RKO (cell line): Measurements from ENCODE around the gene C11orf91.
"Not testable (repeated sequence)": the region's sequence is repeated elsewhere in the genome, so short reads cannot be mapped to it uniquely, and the experiment has no call there.

Experiments
- DNase-seq: peaks from one replicate; pipeline ENCODE4 v3.0.0-alpha.2; 2016; ENCODE audit warnings: low spot score

Gene C11orf91

DNA sequence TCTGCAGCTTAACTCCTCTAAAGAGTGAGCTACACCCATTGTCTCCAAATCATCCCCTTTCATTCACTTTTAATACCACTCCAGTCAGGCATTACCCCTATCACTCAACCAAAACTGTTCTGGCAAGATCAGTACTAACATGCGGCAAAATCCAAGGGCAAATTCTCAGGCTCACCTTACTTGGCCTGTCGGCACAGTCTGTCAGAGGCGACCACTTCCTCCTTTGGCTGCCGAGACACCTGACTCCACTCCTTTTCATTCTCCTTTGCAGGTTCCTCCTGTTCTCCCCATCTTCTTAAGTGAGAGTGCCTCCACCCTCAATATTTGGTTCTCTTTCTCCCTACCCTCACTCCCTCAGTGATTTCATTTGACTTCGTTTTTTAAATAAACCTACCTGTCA lies 4.2 kb downstream of the C11orf91 start:
- DNase-seq, result no peak

DNA sequence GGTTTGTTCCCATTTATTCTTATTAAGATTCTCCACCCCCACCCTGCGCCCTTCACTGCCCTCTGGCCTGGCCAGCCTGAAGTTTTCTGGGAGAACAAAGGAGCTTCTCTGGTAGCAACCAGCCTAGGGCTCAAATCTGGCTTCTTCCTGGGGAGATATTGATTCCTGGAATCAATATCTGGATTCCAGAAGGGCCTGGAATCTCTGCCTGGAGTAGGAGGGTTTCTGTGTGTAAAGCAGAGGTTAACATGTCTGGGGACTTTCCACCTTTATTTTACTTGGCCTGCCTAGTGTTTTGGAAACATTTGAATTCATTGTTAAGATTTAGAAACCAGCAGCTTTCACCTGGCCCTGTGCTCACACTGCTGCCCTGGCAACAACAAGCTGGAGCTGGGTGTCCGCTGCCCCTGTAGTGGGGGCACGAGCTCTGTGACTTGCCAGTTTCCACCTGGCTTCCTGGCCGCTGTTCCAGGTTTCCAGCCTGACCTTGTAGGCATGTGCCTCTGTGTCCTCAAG lies 5.5 kb downstream of the C11orf91 start:
- DNase-seq, result no peak

DNA sequence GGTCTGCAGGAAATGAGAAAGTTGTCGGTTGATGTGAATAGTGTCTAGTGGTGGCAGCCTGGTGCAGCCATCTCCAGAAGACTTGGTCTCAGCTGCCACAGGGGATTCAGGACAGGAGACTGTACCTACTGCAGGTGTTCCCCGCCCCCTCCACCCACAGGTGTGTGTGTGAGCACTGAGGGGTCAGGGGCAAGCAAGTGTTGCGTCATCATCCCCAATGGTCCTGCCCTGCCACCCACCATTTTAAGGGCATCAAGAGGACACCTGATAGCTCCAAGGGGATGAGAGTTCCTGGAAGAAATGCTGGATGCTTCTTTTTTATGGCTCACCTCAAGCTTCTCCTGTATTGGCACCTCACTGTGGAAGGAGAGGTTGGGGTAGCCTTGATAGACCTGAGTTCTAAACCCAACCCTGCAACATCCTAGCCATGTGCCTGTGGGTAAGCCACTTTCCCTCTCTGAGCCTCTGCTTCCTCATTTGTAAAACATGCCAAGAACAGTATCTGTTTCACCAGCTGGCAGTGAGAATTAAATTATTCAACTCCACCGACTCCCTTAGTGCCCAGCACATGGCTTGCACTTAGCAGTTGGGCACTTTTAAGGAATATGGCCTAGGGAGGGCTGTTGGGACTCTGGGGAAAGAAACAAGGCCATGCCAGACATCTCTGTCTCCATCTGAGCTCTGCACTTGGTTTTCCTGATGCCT lies 6.1 kb downstream of the C11orf91 start:
- no peak for DNase-seq

DNA sequence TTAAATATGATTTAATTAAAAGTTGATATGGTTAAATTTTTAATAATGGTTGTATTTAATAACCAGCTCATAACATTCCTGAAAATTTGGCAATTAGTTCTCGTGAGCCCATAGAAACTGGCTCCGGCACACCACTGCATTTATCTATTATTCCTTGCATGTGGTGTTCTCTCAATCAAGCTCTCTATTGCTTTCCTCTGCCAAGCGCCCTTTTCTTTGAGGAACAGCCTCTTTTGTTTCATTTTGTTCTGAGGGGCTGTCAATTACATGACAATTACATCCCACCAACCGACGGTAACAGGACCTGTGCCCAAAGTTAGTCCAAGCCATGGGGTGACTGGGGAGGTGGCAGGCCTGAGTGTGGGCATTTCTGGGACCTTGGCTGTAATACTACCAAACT lies 8.1 kb downstream of the C11orf91 start:
- no peak for DNase-seq

DNA sequence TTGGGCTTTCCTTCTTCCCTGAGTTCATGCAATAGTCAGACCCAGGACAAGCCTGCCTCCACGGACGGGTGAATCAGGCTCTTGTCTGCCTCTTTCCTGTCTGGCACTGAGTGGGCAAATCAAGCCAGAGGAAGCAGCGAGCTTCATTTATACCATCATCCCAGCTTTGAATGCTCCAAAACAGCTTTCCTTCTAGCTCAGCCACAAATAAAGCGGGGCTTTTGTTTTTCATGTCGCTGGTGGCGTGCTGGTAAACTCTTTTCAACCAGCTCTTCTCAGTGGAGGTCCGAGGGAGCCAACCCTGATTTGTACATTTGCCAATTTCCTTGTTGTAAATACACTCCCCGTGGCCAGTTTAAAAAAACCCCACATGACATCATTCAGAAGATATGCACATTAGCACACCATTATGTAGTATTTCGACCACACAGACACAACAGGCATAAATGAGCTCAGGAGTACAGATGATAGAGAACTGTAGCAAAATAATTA lies 8.6 kb downstream of the C11orf91 start:
- peak; percentile 79 for DNase-seq

DNA sequence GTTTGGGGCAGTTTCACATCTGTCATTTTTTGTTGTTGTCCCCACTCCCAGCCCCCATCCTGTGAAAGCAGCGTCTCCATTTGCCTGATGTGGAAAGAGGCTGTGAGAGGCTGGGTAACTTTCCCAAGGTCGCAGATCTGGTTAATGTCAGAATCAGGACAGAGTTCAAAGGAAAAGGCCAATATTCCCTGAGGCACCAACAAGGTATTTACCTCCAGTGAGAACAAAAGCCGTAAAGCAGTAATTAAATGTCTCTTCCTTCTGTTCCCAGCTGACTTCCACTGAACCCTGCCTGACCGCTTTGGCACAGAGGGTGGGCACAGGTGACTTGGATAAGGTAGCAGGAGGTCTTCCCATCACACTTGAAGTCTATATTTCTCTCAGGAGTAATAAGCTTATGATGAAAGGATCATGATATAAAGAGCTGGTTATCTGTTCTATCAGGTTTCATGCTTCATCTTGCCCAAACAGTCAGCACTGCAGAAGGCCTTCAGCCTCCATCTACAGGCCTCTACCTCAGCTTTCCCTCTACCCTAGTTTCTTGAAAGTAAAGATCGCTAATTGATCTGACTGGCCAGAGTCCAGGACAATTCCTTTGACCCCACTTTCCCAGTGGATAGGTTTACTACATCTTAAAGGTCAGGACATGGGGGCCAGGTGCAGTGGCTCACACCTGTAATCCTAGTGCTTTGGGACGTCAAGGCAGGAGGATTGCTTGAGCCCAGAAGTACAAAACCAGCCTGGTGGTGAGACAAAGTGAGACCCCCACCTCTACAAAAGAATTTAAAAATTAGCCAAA lies 9.4 kb downstream of the C11orf91 start:
- no peak for DNase-seq

DNA sequence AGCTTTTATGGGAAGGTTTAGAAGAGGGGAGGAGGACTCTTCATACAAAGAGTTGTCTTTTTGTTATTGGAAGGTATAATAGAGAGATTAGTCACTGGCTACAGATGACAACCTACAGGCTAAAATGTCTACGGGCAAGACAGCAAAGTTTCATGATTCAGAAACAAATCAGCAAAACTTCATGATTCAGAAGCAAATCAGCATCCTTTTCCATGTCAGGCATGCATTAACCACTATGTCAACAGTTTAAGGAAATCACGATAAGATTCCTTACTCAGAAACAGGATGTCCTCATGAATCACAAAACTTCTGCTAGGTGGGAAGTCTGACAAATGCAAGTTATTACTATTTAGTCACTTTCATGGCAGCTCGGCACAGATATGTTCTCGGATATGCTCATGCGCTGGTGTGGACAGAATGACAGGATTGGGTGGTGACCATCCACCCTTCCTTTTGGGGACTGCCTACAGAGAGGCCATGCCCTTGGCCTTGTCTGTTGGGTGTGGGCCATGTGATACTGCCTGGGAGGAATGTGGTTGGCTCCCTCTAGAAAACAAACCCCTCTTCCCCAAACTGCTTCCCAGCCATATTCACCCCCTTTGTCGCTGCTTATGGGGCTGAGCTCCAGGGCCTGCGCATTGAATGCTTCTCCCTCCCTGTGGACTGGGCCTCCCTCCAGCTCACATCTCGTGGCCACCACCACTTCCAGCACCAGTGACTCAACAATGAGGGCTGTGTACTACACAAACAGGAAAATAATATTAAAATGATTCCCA lies 10.1 kb downstream of the C11orf91 start:
- peak; percentile 100 for DNase-seq

DNA sequence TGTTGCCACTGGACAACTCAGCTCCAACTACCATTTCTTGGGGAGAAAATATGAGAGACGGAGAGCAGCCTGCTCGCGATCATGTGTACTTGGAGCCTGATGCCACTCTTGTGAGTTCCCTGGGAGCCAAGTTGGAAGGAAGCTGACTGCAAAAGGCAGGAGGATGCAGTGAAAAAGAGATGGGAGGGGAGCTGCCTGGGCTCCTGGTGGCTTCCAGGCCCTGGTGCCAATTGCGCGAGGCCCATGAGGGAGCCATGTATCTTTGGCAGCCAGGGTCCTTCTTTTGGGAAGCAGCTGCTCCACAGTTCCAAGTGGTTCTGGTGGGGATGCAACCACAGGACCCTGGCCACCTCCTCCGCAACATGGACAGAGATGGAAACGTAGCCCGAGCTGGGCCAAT lies 11.1 kb downstream of the C11orf91 start:
- DNase-seq, result no peak

DNA sequence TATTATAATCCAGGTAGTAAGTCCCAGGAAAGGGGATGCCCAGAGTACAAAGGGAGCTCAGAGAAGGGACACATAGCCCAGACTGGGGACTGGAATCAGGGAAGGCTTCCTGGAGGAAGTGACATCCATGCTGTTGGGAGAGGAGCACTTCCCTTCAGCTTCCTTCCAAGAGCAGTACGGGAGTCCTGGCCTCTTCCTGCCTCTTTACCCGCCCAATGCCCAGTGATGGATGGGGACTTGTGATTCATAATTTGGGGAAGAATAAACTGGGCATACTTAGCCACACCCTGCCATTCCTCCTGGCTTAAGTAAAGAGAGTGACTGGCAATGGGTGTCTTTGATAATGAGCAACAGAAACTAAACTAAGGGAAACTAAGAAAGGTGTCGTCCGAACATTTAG lies 11.5 kb downstream of the C11orf91 start:
- DNase-seq, result no peak

DNA sequence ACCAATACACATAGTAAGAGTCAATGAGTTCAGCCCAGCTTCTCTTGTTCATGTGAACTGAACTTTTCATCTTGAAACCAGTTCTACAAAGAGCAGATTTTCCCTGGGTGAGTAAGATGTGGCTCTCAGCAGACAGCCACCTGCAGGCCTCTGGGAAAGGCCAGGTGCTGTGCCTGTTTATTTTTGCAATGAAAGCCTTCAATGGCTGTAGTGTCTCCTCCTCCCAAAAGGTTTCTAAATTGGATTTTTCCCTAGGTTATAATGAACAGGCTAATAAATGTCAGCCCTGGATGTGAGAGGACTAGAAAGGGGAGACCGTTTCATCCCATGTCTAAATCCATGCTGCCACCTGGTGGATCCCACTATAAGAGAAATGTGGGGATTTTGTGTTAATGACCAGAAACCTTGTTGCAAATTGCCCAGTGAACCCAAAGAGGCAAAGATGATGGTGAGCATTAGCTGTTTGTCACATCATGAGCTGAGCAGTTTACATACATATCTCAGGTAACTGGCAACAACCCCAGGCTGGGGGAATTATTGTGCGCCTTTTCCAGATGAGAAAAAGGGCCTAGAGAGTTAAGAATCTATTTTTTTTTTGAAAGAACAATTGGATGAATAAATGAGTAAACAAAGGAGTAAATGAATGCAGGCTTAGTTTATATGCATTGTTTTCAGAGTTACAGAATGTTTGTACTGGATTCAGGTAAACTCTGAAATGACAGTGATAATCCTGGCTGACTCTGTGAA lies 12.7 kb downstream of the C11orf91 start:
- DNase-seq, result peak; percentile 78

DNA sequence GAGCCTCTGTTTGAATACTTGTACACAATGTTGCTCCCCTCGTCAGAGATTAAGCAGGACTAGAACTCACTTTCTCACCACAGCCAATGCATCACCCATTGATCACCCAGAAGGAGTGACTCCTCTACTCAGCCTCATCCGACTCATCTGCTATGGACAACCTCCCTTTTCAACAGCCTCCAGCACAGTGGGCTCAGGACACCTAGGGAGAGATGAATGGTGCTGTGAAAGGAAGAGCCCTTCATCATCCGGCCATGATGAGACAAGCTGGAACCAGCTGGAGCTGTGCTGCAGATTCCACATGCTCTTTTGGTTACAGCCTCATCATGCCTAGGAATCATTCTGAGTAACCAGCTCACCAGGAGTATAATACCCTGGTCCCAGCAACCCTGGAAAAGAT lies 15.5 kb downstream of the C11orf91 start:
- peak; percentile 43 for DNase-seq

DNA sequence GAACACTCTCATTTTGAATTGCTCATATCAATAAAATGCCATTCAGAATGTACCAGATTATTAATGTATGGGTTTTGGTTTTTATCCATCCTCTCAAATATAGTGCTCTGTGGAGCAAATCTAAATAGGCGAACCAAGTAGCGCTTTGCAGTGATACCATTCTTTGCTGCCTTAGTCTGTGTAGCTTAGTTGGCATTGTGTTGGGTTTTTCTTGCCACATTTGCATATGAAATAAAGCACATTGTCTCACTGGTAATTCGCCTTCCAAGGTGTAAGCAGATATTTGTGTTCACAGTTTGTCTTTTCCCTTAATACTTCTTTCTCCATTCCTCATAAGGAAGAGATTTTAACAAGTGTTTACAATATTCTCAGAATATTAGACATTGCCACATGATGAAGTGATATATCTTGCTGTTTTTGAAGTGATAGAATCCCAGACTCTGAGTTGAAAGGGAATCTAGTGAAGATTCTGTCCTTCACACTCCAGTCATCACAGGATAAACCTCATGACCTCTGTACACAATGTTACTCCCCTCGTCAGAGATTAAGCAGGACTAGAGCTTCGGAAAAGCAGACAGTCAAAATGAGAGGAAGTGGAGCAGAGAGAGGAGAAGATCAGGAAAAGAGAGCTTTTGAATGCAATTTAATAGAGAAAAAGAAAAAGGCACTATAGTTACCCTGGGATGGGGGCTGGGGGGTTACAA lies 16.5 kb downstream of the C11orf91 start:
- no peak for DNase-seq

DNA sequence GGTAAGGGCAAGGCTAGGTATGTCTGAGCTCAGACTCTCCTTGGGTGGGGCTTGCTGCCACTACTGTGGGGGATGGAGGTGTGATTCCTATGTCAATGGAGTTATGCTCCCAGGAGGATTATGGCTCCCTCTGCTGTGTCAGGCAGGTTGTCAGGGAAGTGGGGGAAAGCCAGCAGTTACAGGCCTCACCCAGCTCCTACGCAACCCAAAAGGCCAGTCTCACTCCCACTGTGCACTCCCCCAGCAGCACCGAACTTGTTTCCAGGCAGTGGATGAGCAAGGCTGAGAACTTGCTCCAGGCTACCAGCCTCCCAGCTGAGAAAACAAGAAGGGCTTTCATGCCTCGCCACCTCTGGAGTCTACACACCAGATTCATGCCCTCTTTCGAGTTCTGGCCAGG lies 18.2 kb downstream of the C11orf91 start:
- DNase-seq, result no peak

DNA sequence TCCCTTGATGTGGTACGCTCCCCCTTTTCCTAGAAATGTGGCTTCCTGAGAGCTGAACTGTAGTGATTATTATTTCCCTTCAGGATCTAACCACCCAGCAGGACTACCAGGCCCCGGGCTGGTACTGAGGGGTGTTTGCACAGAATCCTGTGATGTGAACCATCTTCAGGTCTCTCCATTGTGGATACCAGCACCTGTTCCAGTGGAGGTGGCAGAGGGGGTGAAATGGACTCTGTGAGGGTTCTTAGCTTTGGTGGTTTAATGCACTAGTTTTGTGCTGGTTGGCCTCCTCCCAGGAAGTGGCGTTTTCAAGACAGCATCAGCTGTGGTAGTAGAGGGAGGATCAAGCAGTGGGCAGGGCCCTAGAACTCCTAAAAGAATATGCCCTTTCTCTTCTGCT lies 18.6 kb downstream of the C11orf91 start:
- no peak for DNase-seq

DNA sequence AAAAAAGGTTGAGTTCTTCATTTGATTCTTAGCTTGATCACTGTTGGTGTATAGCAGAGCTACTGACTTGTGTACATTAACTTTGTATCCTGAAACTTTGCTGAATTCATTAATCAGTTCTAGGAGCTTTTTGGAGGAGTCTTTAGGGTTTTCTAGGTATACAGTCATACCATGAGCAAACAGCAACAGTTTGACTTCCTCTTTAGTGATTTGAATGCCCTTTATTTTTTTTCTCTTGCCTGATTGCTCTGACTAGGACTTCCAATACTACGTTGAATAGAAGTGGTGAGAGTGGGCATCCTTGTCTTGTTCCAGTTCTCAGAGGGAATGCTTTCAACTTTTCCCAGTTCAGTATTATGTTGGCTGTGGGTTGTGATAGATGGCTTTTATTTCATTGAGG lies 22.0 kb downstream of the C11orf91 start:
- not testable (repeated sequence) for DNase-seq

DNA sequence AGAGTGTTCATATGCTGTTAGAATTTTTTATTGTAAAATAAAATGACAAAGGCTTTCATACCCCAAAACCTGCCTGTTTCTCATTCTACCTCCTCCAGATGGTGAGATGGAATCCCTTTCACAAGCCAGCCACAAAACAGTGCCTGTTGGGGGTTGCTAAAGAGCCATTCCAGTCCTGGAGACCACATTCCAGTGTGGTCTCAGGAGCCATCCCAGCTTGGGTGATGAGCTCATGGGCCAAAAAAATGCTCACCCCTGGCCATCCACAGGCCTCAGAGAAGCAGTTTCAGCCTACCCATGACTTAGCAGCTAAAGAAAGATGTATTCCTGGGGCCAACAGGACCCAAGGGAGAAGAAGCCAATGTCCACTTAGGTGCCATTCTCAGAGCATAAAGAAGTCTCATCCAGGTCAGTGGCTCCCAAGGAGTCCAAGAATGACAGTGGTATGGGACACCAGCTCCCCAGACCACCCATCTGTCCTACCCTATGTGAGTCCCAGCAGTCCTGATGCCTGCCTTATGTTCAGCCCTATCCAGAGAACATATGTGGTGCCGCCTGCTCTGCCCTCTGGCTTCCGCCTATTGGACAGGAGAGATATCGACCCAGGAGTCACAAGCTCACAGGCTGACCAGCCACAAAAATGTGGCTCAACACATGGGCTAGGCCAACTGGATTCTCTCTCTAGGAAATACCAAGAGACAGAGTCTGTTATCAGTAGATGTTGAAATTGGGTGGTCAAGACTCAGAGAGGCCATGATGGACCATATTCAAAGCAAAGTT lies 26.4 kb downstream of the C11orf91 start:
- no peak for DNase-seq

DNA sequence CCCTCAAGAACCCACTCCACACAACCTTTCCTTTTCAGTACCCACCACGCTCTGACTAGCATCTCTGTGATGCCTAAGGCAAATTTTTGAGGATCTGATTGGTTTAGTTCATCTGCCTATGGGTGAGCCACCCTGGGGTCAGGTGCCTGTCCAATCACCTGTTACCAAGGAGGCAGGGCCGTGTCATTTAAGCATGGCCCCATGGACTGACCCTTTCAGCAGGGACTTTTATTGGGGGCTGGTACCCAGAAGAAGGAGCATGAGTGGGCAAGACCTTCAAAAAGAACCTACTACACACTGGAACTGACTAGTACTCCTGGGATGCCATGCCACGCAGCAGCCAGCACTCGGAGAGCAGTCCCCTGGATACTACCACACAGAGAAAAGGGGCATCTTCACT lies 28.4 kb downstream of the C11orf91 start:
- DNase-seq, result no peak

DNA sequence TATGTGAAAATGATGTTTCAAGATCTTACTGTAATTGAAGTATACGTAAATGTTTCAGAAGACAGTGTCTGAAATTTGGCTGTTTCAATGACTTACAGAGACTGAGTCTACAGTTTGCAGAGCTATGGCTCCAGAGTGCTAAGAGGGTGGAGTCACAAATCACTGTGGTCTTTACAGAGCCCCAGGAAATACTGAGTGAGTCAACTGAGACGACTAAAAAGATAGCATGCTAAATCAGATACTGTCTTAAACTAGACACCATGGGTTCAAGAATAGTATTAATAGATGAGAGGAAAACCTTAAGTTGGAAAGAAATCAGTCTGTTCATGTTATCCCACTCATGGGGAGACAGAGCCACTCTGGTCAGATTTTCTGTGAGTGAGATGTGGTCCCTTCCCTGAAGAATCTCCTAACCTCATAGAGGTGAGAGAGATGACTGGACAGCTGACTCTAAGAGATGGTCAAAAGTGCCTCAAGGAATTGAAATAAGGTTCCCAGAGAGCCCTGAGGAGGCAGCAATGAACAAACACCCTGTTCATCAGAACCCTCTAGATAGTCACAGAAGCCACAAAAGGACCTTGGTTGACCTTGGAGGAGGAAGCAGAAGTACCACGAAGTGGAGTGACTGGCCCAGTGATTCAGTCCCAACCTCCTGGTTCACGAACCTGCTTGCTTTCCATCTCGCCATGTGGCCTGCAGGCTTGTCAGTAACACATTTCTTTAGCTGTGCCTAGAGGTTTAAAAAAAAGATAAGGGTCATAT lies 30.2 kb downstream of the C11orf91 start:
- DNase-seq, result peak; percentile 20

DNA sequence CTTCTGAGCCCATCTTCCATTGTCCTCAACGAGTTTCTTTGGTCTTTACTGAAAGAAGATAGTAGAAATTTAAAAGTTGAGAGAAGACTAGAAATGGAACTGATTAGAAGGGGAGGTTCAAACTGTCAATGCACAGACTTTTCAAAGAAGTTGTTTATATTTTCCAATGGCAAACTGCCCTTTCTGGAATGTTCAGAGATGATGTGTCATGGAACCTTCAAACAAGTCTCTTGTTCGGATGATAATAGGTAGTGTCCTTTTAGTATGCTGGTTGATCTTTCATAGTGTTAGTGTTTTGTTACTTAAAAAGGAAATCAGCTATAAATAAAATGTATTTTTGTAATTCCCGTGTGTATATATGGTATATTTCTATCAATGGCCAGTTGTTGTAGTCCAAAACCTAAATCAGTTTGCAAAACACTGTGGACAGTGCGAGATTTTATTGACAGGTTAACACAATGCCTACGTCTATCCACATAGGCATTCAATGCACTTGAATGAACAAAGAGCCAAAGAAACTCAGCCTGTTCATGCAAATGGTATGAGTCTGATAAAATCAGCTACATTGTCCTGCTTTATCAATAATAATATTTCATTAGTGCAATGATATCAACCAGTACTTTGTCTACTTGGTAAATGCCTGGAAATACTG lies 30.9 kb downstream of the C11orf91 start:
- no peak for DNase-seq
